Fibroblast of skin of back (primary cell): ENCODE data around the gene TMEM87A. TPM values are rescaled to one million over a fixed set of nuclear protein-coding genes. Genes with fewer than 3 reads are reported as not detected.
"Not testable (repeated sequence)": the region's sequence is repeated elsewhere in the genome, so short reads cannot be mapped to it uniquely, and the experiment has no call there.

Source experiments
- DNase-seq: peaks from one replicate; pipeline ENCODE4 v3.0.0-alpha.2; 2013
- polyA plus RNA-seq, 2 experiments: library from polyadenylated mRNA; unstranded; fragments of 120-200 nt; gene quantifications; one replicate each; pipeline ENCODE4 v1.2.1, GENCODE V29; 2013; ENCODE audit not compliant: insufficient read length in 2 of 2

The TMEM87A gene
- 34.4 TPM for polyA plus RNA-seq (2013, experiment 1 of 2; ENCODE audit: insufficient read length)
- polyA plus RNA-seq (2013, experiment 2 of 2; ENCODE audit: insufficient read length) = 27.8 TPM

- peak; percentile 99 for DNase-seq
Measured at GRCh38 chr15:42272939-42273899, at the start of gene TMEM87A, which contains the start of gene GANC. Gene TMEM87A (minus strand): TSS chr15:42273433. CDS start chr15:42273398, 35 bp downstream. Gene GANC (plus strand): TSS chr15:42273201. CDS start chr15:42274482, 1,281 bp downstream.

GRCh38 chr15:42319206-42319605 lies 46.0 kb upstream of the TMEM87A start:
- no peak for DNase-seq

- not testable (repeated sequence) for DNase-seq
Measured at GRCh38 chr15:42316282-42316805, 43.1 kb upstream of the TMEM87A start.

DNA sequence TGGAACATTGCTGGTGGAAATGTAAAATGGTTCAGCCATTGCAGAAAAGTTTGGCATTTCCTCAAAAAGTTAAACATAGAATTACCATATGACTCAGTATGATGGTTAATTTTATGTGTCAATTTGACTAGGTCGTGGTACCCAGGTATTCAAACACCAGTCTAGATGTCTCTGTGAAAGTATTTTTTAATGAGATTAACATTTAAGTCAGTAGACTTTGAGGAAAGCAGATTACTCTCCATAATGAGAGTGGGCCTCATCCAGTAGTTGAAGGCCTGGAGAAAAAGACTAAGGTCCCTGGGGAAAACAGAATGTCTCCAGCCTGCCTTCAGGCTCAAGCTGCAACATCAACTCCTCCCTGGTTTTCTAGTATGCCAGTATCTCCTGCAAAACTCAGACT lies 42.3 kb upstream of the TMEM87A start:
- no peak for DNase-seq

- no peak for DNase-seq
Measured at GRCh38 chr15:42314818-42315217, 41.6 kb upstream of the TMEM87A start.

- DNase-seq = no peak
Measured at GRCh38 chr15:42313463-42313862, 40.2 kb upstream of the TMEM87A start.

DNA sequence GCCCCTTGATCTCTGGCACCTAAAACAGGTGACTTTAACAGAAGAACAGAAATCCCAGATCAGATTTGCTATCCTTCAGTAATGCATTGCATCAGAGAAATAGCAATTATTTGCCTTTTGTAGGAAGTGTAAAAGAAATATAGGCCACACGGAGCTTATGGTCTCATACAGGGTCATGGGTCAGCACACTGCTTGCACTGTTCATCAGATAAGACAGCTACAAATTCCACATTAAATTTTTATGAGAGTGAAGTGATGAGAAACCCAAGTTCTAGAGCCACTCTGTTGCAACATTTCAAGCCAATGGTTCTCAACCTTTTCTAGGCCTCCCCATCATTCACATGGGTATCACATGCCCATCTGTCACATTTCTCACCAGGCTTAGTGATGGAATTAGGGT lies 33.4 kb upstream of the TMEM87A start:
- DNase-seq = no peak

DNA sequence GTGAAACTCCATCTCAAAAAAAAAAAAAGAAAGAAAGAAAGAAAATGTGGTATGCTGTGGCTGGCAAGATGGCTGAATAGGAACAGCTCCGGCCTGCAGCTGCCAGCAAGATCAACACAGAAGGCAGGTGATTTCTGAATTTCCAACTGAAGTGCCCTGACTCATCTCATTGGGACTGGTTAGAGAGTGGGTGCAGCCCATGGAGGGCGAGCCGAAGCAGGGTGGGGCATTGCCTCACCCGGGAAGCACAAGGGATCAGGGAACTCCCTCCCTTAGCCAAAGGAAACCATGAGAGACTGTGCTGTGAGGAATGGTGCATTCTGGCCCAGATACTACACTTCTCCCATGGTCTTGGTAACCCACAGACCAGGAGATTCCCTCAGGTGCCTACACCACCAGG lies 27.8 kb upstream of the TMEM87A start:
- DNase-seq = not testable (repeated sequence)

DNA sequence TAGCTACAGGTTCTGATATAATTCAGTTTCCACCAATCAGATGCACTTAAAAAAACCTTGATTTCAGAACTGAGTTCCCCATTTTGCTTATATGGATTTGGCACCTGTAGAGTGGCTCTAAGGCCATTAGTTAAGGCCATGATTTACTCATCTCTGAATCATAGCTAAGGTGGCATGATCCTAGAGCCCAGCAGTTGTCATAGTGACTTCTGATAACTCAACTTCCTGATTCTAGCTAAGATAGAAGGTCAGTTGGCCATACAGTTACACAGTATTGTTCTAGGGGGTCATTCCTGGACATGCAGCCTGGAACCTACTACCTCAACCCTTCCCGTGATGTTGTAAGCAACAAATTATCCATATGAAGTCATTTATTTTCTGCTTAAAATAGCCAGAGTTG lies 15.9 kb upstream of the TMEM87A start:
- DNase-seq = no peak

DNA sequence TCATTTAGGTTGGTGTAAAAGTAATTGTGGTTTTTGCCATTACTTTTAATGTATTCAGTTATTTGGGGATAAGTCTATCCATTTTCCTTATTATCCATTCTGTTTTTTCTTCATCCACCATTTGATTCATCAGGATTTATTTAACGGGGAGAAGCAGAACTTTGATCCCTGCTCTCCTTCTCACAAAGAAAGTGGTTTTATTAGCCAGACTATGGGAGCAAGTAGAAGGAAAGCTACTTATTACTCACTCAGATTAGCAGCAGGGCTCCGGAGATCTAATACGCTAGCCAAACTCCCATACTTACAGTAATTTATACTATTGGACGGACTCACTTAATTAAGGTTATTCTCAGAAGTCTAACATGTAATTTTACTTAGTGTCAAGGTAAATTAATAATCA lies 14.7 kb upstream of the TMEM87A start:
- no peak for DNase-seq

DNA sequence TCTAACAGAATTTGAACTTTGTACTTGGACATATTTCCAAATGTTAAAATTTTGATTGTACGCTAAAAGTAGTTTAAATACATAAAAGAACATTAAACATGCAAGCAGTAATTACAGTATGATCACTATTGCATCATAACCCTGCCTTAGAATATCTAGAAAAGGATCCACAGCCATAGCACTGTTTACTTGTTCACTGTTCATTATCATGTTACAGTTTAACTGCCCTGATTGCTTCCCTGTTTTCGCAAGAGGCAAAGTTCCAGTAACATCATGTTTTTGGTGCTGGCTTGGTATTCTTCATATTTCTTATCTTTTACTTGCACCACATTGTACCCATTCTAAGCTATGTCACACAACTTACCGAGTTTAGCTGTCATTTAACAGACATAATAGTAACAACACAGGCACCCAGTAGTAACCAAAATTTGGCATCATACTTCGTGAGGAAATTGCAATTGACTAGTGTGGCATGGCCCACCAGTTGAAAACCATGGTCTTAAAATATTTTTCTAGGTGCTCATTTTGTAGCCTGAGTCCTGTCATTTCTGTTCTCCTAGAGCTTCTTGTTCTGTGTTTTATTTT lies 13.3 kb upstream of the TMEM87A start:
- no peak for DNase-seq

DNA sequence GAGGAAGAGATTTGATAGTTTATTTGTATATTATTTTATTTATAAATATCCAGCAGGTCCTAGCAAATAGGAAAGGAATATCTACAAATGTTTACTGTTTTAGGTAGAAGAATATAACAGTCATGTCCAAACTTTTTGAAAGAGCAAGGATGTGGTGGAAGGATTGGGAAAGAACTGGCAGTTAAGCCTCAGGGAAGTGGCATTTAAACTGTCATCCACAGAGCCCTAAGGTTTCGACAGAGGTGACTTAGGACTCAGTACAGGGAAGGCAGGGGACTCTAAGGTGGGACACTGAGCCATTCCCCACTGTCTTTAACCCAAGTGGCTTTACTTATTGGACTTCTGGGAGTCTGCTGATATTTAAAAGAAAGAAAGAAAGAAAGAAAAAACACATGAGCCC lies 11.8 kb upstream of the TMEM87A start:
- DNase-seq = no peak

- DNase-seq = no peak
Measured at GRCh38 chr15:42284551-42284950, 11.3 kb upstream of the TMEM87A start.

- DNase-seq = no peak
Measured at GRCh38 chr15:42283671-42284070, 10.4 kb upstream of the TMEM87A start.

DNA sequence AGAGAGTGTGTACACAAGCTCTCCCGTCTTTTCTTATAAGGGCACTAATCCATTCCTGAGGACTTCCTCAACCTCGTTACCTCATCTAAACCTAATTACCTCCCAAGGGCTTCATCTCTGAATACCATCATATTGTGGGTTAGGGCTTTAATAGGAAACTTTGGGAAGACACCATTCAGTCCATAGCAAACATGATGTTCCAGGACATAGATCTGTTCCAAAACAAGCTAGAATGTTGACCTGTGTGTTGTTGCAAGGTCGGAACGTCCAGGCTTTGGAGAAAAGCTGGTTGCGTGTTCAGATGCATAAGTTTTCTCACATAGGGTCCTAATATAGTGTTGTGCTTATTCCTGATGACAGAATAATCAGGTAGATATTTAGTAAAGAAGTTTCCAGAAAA lies 9.7 kb upstream of the TMEM87A start:
- no peak for DNase-seq

DNA sequence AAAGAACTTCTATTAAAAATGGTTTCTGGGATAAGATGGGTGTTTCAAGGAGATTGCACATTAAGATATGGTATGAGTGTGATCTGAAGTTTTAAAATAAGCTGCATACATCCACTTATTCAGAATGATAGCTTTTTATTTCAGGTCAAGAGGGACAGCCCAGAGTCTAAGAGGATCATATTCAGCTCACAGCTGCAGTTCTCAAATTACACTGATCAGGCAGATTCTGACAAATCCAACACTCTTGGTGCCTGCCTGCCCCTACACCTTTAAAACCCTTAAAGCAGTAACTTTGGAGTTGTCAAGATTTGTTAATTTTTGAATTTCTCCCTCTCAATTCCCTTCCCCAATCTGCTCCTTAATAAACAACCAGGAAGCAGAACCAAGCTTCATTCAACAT lies 9.1 kb upstream of the TMEM87A start:
- no peak for DNase-seq

GRCh38 chr15:42279234-42279723 lies 6.0 kb upstream of the TMEM87A start:
- no peak for DNase-seq

GRCh38 chr15:42276762-42277161 lies 3.5 kb upstream of the TMEM87A start:
- no peak for DNase-seq

- DNase-seq = no peak
Measured at GRCh38 chr15:42275780-42276391, 2.7 kb upstream of the TMEM87A start.

- no peak for DNase-seq
Measured at GRCh38 chr15:42274702-42274989, 1.4 kb upstream of the TMEM87A start.

- DNase-seq = peak; percentile 80
Measured at GRCh38 chr15:42273900-42274701, 868 bp upstream of the TMEM87A start.

DNA sequence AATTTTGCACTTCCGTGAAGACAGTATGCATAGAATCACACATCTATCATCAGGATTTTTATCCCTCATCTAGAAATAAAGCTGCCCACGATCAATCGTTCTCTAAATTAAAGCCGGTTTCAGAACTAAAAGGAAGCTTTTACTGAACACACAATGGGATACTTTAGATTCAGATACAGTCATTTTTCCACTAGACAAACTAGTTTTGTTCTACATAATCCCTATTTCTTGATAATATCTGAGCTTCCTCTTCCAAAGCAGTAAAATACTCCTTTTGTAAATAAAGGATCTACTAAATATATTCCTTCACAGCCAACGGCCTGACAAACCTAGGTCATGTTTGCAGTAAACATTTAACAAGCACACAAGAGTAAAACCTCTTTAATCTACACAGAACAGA lies 2.2 kb downstream of the TMEM87A start:
- no peak for DNase-seq
